Eye (tissue), 1 donor: ENCODE data around the gene SLC35D3.
A peak's percentile ranks its signal among the peaks of the same experiment; 100 is the strongest.
"Not testable (repeated sequence)": the region's sequence is repeated elsewhere in the genome, so short reads cannot be mapped to it uniquely, and the experiment has no call there.

Experiments
- DNase-seq: peaks from one replicate; pipeline ENCODE4 v3.0.0-alpha.2; 2015

The SLC35D3 gene

GRCh38 chr6:136967876-136968752, 46.0 kb downstream of the SLC35D3 start:
- peak; percentile 84 for DNase-seq

- DNase-seq: no peak
Observed at GRCh38 chr6:136968837-136969236, 46.7 kb downstream of the SLC35D3 start.

DNA sequence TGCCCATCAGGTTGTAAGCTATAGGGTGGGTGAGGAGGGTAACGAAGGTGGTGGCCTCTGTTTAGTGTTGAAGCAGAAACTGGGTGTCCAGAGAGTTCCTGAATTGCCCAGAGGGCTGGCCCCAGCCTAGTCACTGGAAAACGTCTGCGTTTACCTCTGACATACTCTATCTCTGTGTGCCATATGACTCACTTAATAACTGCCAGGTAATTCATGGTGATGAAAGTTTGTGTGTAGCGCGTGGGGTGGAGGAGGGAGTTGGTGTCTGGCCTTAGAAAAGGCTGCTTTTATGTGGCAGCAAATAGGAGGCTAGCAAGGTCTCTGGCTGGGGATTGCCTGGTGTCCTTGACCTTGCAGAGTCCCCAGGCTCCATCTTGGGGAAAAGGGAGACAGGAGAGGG, 47.3 kb downstream of the SLC35D3 start:
- DNase-seq: no peak

DNA sequence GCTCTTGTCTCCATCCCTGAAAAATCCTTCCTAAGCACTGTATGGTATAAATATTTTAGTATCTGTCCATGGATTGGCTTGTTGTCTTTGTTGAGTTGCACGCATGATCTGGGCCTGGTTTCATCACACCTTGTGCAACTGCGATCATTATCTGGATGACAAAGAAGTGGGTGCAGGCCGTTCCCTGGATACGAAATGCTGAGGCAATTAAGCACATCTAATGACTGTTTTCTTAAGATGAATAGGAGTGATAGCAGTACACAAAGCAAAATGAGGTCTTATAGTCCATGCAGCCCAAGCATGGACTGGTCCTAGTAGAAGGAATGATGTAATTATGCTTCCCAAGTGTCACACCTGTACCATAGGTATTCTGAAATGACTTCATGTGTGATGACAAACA, 47.8 kb downstream of the SLC35D3 start:
- no peak for DNase-seq

DNA sequence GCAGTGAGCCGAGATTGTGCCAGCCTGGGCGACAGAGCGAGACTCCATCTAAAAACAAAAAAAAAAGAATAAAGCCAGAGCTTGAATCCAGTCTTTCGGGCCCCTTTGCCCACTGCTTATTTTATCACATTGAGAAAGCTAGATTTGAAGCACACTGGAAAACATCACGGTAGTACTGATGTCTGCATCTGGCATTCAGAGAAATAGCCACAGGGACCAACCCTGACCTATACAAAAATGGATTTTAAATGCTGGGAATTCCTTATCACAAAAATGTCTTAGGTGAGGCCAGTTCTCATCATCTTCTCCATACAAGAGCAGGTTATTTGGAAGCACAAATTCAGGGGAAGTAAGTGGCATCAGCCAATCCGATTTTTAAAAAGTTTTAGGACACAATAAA, 49.5 kb downstream of the SLC35D3 start:
- DNase-seq: no peak

DNA sequence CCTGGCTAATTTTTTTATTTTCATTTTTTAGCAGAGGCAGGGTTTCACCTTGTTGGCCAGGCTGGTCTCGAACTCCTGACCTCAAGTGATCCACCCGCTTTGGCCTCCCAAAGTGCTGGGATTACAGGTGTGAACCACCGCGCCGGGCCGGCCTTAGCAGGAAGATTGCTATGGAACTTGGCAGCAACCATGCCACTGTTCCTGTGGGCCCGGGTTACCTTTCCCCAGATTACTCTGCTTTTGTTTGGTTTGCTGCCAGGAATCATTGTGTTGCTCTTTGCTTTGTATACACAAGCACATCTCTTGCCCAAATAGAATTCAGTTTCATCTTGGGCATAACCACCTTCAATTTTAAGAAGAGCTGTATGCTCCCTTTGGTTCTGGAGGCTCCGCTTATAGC, 51.7 kb downstream of the SLC35D3 start:
- not testable (repeated sequence) for DNase-seq
